ENCODE data around the gene PPP4R3A. TPM values are rescaled to one million over a fixed set of nuclear protein-coding genes. Genes with fewer than 3 reads are reported as not detected.
"Not testable (repeated sequence)": the region's sequence is repeated elsewhere in the genome, so short reads cannot be mapped to it uniquely, and the experiment has no call there.

Gene PPP4R3A
- 119 TPM for total RNA-seq

DNA sequence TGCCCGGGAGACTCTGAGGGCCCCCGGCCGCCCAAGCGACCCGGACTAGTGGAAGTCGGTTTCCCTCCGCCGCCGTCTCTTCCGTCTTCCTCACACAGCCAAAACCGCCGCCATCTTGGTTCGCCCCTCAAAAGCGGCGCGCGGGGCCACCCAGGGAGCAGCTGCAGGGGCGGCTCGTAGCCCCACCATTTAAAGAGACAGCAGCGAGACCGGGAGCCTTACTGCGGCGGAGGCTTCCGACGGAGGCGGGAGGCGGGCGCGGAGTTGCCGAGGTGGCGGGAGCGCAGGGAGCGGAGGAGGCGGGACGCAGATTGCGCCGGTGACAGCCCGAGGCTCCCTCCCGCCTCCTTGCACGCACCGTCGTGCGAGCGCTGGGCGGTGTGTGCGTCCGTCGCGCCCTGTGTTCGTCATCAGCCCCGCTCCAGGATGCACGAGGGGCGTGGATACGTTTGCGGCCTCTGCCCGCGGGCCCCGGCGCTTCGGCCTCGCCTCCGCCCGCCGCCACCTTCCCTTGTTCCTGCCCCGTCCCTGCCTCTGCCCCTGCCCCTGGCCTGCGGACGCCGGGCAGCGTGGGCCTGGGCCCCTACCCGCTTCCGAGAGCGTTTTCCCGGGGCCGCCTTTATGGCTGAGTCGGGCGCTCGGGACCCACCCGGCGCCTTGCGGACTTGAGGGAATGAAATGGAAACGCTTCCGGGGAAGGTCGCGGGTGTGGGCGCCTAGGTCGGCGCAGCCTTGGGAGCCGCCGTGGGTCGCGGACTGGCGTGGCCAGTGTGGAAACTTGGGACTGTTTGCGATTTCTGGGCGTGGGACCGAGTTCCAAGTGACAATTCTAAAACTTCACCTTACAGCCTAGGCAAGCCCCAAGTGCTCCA lies at the start of gene PPP4R3A:
TSS of gene PPP4R3A (minus strand) at position 140 of the 872 bp plus-strand sequence. CDS start 663 bp downstream, outside the sequence.
- FAIRE-seq (no peak), DNase-seq (ENCODE audit: low spot score in 2 of 2) (peak; percentile 93)

DNA sequence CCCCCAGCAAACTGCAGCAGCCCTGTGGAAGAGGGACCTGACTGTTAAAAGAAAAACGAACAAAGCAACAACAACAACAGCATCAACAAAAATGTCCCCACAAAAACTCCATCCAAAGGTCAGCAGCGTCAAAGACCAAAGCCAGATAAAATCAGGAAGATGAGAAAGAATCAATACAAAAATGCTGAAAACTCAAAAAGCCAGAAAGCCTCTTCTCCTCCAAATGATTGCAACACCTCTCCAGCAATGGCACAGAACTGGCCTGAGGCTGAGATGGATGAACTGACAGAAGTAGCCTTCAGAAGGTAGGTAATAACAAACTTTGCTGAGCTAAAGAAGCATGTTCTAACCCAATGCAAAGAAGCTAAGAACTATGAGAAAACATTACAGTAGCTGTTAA lies 45.4 kb upstream of the PPP4R3A start:
- FAIRE-seq (no peak), DNase-seq (ENCODE audit: low spot score in 2 of 2) (no peak)

DNA sequence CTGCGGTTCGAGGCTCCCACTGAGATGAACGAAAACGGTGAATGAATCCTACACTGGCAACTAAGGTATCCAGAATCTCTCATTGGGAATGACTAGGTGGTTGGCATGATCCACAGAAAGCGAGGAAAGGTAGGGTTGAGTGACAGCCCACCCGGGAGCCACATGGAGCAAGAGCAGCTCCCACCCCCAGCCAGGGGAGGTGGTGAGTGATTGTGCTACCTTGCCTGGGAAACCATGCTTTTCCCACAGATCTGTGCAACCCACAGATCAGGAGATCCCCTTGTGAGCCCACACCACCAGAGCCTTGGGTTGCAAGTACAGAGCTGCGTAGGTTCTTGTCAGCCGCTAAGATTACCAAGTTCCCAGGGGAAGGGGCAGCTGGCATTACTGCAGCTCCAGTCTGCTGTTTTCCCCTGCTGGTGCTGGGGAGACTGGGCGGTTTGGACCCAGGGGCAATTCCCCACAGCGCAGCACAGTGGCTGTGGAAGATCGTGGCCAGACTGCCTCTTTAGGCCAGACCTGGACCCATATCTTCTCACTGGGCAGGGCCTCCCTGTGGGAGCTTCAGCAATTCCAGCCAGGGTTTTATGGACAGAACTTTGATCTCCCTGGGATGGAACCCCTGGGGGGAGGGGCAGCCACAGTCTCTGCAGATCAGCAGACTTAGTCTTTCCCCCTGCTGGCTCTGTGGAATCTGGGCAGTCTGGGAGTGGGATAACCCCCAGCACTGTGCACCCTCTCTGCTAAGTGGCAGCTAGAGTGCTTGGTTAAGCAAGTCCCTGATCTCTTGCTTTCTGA lies 44.6 kb upstream of the PPP4R3A start:
- DNase-seq (ENCODE audit: low spot score in 2 of 2), result no peak
- no peak for FAIRE-seq

DNA sequence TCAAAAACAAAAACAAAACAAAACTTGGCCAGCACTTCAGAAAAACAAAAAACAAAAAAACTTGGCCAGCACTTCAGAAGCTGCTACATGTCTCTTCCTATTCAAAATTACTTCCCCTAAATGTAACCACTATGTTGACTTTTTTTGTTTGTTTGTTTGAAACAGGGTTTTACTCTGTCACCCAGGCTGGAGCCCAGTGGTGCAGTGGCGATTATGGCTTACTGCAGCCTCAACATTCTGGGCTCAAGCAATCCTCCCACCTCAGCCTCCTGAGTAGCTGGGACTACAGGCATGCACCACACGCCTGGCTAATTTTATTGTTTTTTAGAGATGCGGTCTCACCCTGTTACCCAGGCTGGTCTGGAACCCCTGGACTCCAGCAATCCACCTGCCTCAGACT lies 38.0 kb upstream of the PPP4R3A start:
- no peak for DNase-seq (ENCODE audit: low spot score in 2 of 2)
- no peak for FAIRE-seq

DNA sequence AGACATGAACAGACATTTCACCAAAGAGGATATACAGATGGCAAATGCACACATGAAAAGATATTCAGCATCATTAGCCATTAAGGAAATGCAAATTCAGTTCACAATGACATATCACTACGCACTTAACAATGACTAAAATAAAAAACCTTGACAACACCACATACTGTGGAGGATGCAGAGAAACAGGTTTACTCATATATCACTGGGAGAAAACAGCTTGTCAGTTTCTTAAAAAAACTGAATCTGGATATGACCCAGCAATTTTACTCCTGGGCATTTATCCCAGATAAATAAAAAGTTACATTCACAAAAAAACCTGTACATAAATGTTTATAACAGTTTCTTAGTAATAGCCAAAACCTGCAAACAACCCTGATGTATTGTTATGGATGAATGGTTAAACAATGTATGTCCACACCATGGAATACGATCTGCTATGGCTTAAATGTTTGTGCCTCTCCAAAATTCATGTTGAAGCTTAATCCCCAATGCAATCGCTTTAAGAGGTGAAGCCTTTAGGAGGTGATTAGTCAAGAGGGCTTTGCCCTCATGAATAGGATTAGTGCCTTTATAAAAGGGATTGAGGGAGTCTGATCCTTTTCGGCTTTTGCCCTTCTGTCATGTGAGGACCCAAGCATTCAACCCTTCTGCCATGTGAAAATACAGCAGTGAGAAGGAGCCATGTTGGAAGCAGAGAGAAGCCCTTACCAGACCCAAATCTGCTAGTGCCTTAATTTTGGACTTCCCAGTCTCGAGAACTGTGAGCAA lies 36.0 kb upstream of the PPP4R3A start:
- DNase-seq (ENCODE audit: low spot score in 2 of 2) (no peak), FAIRE-seq (no peak)

DNA sequence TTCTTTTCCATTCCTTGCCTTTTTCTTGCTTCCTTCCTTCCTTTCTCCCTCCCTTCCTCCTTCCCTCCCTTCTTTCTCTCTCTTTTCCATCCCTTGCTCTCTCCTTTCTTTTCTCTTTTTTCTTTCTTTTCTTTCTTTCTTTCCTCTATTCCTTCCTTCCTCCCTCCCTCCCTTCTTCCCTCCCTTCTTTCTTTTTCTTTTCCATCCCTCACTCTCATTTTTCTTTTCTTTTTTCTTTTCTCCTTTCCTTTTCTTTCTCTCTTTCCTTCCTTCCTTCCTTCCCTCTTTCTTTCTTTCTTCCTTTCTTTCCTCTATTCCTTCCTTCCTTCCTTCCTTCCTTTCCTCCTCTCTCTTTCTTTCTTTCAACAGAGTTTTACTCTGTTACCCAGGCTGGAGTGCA lies 35.1 kb upstream of the PPP4R3A start:
- DNase-seq (ENCODE audit: low spot score in 2 of 2) (no peak), FAIRE-seq (no peak)

DNA sequence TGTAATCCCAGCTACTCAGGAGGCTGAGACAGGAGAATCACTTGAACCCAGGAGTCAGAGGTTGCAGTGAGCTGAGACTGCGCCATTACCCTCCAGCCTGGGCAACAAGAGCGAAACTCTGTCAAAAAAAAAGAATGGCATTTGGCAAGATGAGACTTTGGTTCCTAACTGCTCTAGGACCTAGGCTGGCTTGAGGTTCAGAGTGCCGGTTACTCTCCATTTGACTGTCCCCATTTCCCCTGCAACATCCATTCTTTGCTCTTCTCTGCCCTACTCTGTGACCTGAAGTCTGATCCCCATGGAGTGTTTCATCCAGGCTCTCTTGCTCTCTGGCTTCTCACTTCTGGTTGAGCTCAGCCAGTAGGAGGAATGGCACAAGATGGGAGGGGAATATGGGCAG lies 26.2 kb upstream of the PPP4R3A start:
- FAIRE-seq (no peak), DNase-seq (ENCODE audit: low spot score in 2 of 2) (no peak)

DNA sequence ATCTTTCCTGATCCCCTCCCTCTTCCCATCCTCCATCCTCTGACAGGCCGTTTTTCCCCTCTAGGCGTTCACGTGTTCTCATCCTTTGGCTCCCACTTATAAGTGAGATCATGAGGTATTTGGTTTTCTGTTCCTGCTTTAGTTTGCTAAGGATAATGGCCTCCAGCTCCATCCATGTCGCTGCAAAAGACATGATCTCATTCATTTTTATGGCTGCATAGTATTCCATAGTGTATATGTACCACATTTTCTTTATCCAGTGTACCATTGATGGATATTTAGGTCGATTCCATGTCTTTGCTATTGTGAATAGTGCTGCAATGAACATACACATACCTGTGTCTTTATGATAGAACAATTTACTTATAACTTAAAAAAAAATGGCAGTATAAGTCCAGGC lies 23.9 kb upstream of the PPP4R3A start:
- DNase-seq (ENCODE audit: low spot score in 2 of 2); FAIRE-seq: not testable (repeated sequence)

DNA sequence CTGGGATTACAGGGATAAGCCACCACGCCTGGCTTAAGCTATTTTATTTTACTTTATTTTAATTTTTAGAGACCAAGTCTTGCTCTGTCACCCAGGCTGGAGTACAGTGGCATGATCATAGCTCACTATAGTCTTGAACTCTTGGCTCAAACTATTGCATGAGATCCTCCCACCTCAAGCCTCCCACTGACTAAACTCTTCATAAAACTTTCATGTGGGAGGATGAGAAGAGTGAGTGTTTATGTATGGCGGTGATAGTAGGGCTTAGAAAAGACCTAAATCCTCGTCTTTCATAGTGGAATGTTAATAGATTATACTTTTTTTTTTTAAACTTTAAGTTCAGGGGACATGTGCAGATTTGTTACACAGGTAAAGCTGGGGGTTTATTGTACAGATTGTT lies 23.5 kb upstream of the PPP4R3A start:
- FAIRE-seq (no peak), DNase-seq (ENCODE audit: low spot score in 2 of 2) (no peak)

DNA sequence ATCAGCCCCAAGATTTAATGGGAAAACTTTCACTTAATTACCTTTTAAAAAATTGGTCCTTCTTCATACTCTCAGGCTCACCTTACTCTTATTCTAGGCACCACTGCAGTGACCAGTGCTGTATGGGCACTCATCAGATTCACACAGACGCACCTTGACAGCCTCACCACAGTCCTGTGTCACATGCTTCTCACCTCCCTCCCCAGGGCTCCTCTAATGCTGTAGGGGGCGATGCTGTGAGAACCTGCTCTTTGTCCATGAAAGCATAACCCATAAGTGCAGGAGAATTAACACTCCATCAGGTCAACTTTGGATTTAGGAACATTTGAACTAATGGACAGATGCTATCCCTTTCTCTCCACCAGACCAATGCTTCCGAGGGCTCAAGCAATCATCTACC lies 13.9 kb upstream of the PPP4R3A start:
- DNase-seq (ENCODE audit: low spot score in 2 of 2) (no peak), FAIRE-seq (no peak)

DNA sequence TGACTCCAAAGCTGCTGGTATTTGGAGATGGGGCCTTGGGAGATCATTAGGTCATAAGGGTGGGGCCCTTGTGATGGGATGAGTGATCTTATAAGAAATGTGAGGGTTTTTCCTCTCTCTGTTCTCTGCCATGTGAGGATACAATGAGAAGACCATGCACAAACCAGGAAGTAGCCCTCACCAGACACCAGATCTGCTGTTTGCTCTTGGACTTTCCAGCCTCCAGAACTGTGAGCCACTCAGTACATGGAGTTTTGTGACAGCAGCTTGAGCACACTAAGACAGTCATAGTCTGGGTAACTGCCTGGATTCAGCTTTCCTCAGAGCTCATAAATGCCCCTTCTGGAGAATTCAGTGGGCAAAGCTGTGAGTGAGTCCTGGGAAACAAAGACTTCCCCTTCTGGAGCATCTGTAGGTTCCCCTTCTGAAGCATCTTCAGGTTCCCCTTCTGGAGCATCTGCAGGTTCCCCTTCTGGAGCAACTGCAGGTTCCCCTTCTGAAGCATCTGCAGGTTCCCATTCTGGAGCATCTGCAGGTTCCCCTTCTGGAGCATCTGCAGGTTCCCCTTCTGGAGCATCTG lies 11.0 kb upstream of the PPP4R3A start:
- FAIRE-seq, result no peak
- no peak for DNase-seq (ENCODE audit: low spot score in 2 of 2)

DNA sequence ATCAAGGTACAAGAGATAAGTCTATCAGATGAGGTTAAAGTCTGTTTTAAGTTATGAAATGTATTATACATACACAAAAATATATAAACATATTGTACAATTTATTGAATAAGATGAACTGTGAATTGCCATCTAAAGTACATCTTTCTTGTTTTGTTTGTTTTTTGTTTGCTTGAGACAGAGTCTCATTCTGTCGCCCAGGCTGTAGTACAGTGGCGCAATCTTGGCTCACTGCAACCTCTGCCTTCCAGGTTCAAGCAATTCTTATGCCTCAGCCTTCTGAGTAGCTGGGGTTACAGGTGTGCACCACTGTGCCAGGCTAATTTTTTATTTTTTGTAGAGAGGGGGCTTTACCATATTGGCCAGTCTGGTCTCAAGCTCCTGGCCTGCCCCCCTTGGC lies 10.0 kb upstream of the PPP4R3A start:
- no peak for FAIRE-seq
- no peak for DNase-seq (ENCODE audit: low spot score in 2 of 2)

DNA sequence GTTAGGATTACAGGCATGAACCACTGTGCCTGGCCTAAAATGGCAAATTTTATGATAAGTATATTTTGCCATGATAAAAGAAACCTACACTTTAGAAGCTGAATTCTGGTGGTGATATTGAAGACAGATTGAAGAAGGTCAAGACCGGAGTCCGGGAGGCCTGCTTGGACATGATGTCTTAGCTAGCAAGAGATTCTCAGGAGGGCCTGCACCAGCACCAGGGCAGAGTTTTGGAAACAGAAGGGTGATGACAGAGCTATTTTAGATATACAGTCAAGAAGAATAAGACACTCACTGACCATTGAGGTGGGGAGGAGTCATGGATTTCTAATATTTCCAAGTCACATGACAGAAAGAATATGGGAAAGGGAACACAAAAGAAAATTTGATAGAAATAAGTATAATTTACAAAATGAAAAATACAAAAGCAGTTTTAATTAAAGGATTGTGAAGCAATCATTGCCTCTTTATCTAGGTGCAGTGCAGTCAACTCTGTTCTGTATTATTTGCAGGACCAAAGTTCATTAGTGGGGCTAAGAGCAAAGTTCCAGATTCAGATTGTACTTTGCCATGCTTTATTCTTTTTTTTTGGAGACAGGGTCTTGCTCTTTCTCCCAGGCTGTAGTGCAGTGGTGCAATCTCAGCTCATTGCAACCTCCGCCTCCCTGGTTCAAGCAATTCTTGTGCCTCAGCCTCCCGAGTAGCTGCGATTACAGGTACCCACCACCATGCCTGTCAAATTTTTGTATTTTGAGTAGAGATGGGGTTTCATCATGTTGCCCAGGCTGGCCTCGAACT lies 9.3 kb upstream of the PPP4R3A start:
- no peak for DNase-seq (ENCODE audit: low spot score in 2 of 2)
- no peak for FAIRE-seq

DNA sequence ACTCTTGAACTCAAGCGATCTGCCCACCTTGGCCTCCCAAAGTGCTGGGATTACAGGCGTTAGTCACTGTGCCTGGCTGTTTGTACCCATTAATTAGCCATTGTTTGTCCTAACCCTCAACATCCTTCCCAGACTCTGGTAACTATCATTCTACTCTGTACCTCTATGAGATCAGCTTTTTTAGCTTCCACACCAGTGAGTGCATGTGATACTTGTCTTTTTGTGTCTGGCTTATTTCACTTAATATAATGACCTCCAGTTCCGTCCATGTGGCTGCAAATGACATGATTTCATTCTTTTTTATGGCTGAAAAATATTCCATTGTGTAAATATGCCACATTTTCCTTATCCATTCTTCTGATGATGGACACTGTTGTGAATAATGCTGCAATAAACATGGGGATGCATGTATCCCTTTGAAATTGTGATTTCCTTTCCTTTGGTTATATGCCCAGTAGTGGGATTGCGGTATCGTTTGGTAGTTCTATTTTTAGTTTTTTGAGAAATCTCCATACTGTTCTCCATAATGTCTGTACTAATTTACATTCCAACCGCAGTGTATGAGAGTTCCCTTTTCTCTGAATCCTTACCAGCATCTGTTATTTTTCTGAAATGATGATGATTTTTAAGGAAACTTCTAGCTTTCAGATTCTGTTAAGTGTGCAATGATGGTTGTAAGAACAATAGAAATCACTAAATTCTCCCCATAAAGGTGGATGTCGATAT lies 6.7 kb upstream of the PPP4R3A start:
- DNase-seq (ENCODE audit: low spot score in 2 of 2) (no peak), FAIRE-seq (no peak)

DNA sequence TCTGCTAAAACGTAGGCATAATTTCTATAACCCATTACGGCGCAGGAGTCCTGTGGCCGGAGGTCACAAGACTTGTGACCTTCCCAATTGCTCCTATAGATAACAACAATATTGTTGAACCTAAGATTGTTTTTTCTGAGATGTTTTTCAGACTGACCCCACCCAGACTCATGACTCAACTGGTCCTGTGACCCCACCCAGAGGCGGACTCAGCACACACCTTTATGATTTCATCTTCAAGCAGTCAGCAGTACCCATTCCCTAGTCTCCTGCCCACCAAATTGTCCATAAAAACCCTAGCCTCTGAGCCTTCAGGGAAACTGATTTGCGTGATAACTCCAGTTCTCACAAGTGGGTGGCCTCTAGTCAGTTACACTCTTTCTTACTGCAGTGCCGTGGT lies 5.9 kb upstream of the PPP4R3A start:
- no peak for FAIRE-seq
- DNase-seq (ENCODE audit: low spot score in 2 of 2), result no peak

DNA sequence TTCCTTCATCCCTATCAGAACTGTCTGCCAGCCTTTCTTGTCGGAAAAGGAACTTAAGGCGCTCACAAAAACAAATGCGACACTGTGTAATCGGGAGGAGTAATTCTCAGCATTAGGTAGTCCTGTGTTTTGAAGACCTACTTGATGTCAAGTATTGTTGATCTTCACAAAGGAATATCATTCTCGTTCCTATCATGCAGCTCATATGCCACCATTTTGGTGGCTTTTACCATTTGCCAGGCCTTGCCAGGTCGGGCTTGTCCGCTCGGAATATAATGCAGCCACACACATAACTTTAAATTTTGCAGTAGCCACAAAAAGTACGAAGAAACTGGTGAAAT lies 903 bp upstream of the PPP4R3A start:
- DNase-seq (ENCODE audit: low spot score in 2 of 2) (no peak), FAIRE-seq (no peak)

DNA sequence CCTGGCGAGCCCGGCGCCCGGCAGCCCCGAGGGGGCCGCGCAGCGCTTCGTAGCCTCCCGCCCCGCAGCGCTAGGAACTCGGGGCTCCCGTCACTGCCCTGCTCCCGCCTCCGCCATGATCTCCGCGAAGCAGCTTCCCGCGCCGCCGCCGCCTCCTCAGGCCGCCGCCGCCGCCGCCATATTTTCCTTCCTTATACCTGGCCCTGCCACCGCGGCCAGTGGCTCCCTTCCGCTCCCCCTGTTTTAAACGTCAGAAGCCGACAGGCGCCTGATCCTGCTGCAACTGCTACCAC lies 286 bp downstream of the PPP4R3A start:
- FAIRE-seq (no peak), DNase-seq (ENCODE audit: low spot score in 2 of 2) (no peak)

DNA sequence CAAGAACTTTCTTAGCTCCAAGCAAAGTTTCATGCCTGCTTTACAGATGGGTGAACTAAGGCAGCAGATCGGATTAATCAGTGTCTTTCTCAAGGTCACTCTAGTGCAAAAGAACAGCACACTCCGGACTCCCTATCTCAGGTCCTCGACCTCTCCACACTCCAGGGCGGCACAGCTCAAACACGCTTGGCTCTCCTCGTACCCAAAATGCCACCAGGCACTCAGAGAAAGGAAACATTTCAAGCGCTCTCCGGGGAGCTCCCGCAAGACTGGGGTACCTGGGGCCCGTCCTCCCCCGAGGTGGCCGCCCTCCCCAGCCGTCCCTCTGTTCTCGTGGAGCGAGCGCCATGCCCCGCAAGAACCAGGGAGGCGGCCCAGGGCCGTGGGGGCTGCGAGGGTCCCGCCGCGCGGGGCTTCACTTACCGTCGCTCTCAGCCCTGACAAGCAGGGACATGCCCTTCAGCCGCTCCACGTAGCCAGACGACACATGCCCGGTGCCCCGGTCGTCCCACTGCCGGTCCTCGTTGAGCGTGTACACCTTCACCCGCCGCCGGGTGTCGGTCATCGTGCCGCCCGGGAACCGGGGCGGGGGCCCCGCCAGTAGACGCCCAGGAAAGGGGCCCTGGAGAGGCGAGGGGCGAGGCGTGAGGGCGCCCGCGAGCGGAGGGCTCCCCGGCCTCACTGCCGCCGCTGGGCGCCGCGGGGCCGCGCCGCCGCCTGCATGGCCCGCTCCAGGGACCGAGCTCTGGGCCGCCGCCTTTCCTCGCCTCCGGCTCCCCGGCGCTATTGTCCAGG lies 830 bp downstream of the PPP4R3A start:
- DNase-seq (ENCODE audit: low spot score in 2 of 2) (peak; percentile 24 to 36), FAIRE-seq (no peak)

DNA sequence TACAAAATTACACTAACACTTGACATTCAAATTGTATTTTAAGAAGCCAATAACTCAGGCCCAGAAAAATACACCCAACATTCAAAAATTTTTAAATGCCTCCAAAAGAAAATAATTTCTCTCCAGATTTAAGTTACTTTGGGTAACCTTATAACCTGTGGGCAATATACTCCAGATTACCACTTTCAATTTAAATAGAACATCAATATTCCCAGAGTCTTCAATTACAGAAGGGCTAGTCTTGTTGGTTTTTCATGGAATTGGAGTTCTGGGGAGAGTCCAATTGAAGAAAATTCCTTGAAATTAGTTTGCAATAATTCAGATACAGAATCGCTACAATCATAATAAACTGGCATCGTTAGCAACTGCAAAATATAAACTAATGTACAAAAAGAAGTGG lies 2.0 kb downstream of the PPP4R3A start:
- DNase-seq (ENCODE audit: low spot score in 2 of 2) (no peak), FAIRE-seq (no peak)
